Measurements from ENCODE around the gene PPFIBP2.

PPFIBP2 gene

DNA sequence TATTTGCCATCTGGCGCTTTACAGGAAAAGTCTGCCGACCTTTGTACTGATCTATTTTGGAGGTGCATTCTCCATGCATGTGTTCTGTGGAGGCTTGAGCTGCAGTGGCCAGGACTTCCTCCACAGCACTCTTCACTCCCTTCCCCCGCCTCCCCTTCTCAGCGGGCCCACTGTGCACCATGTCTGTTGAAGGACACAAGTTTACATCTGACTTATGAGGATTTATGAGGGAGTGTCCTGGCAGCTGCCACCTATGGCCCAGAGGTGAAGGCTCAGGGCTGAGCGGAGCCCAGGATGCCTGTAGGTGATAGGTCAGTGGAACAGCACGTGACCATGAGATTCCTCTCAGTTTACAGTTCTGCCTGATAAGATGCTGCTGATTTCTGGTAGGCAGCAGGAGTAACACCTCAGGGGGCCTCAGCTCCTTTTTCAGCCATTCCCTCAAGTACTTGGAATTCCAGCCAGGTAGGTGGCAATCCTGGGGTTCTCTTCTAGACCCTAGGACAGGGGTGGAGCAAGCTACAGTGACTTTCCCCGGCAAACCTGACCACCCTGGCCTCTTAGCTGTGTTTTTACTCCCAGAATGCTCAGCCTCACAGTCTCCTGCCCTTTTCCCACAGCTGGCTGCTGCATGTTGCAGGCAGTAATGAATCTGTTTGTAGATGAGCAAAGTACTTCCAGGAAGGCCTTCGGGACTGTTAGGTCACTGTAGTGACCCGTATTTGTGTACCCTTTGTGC, 59.9 kb downstream of the PPFIBP2 start:
- Histone ChIP-seq H3K9me3 (ENCODE audit: control insufficient read depth in 1 of 2, low read length in 2 of 2) (no peaks in the 10 kb centered on the region), H3K27me3 (ENCODE audit: control insufficient read depth in 1 of 2, insufficient read depth in 2 of 2, low read length in 2 of 2) (no peaks in the 10 kb centered on the region), H3K36me3 (ENCODE audit: control insufficient read depth in 1 of 2, insufficient read depth in 2 of 2, low read length in 2 of 2) (no peaks in the 10 kb centered on the region), H3K9ac (ENCODE audit: low read depth in 1 of 2, low read length in 2 of 2) (peak overlapping the region; percentile 5 to 7), H3K4me3 (ENCODE audit: low read depth in 1 of 2, low read length in 2 of 2) (peak overlapping the region; percentile 2 to 40), H3K27ac (ENCODE audit: low read depth, low read length) (peak overlapping the region; percentile 15), H3K4me1 (ENCODE audit: control insufficient read depth in 1 of 2, insufficient read depth in 2 of 2, low read length in 2 of 2) (peaks cover 49 to 51% of the 10 kb centered on the region in 2 donors)

DNA sequence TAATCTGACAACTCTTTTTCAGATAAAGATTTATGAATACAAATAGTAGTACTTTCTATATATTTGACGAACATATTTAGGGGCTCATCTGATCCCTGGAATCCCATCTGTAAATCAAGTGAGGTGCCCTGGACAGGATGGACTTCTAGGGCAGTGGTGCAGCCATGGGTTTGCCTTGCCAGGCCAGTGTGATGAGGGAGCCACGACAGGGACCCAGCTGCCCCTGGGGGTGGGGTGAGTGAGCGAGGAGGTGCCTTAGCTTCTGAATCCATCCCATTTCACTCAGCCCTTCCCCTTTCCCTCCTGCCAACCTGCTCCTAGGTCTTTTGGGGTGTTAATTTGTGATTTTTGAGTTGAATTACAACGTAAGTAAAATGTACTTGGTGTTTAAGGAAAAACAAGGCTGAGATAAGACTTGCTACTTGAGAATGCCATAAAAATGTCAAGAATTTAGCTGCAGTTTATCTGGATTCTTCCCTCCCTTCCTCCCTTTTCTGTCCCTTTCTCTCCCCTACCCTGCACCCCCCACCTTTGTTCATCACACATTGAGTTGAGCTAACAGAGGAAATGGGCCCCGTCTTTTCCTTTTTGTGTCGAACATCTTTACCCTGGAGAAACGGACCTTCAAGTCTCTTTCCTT, 60.8 kb downstream of the PPFIBP2 start:
- peak overlapping the region in 1 of 2 donors; percentile 64 for H3K4me3 ChIP-seq (ENCODE audit: low read depth in 1 of 2, low read length in 2 of 2)
- no peak overlapping the region for H3K27ac ChIP-seq (ENCODE audit: low read depth, low read length)
- no peaks in the 10 kb centered on the region for H3K9me3 ChIP-seq (ENCODE audit: control insufficient read depth in 1 of 2, low read length in 2 of 2)
- H3K27me3 ChIP-seq (ENCODE audit: control insufficient read depth in 1 of 2, insufficient read depth in 2 of 2, low read length in 2 of 2) = no peaks in the 10 kb centered on the region
- no peaks in the 10 kb centered on the region for H3K36me3 ChIP-seq (ENCODE audit: control insufficient read depth in 1 of 2, insufficient read depth in 2 of 2, low read length in 2 of 2)
- peak overlapping the region in 1 of 2 donors; percentile 5 for H3K9ac ChIP-seq (ENCODE audit: low read depth in 1 of 2, low read length in 2 of 2)
- peaks cover 58 to 60% of the 10 kb centered on the region in 2 donors for H3K4me1 ChIP-seq (ENCODE audit: control insufficient read depth in 1 of 2, insufficient read depth in 2 of 2, low read length in 2 of 2)

DNA sequence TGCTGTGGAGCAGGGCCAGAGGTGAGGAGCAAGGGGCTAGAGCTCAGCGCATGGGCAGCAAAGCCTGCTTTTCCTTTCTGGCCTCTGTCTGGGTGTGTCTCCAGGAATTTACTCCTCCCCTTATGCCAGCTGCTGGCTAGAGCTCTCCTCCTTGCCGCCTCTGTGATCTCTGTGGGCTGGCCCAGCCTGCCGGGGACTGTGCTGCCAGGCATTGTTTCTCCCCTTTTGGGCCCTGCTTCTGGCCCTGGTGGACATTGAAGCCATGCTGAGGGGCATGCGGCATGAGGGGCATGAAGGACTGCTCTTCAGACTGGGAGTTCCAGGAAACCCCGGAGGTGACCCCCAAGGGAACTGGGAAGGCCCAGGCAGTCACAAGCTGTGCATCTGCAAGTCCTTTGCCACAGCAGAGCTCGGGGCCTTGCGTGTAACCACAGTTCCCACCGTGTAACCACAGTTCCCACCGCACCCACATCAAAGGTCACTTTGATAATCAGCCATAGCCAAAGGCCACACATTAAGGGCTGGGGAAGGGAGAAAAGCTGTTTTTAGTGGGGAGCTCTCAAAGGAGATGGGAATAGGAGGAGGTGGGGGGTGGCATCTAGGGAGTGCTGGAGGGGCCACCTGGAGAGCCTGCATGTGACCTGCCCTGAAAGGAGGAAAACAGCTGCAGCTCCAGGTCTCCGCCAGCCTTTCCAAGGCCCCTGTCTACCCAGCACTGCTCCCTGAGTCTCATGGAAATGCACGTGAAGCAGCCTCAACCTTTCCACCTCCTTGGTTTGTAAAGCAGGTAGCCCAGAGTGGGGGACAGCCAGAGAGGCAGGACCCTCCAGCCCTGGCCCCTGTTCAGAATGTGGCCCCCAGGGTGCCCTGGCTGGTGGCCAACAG, 62.3 kb downstream of the PPFIBP2 start:
- Histone ChIP-seq H3K27ac (ENCODE audit: low read depth, low read length) (peak overlapping the region; percentile 91), H3K9me3 (ENCODE audit: control insufficient read depth in 1 of 2, low read length in 2 of 2) (no peaks in the 10 kb centered on the region), H3K27me3 (ENCODE audit: control insufficient read depth in 1 of 2, insufficient read depth in 2 of 2, low read length in 2 of 2) (no peaks in the 10 kb centered on the region), H3K36me3 (ENCODE audit: control insufficient read depth in 1 of 2, insufficient read depth in 2 of 2, low read length in 2 of 2) (peaks cover 0 to 4% of the 10 kb centered on the region in 2 donors), H3K4me1 (ENCODE audit: control insufficient read depth in 1 of 2, insufficient read depth in 2 of 2, low read length in 2 of 2) (peaks cover 69 to 72% of the 10 kb centered on the region in 2 donors), H3K9ac (ENCODE audit: low read depth in 1 of 2, low read length in 2 of 2) (peak overlapping the region; percentile 67 to 79), H3K4me3 (ENCODE audit: low read depth in 1 of 2, low read length in 2 of 2) (peak overlapping the region; percentile 64 to 77)

DNA sequence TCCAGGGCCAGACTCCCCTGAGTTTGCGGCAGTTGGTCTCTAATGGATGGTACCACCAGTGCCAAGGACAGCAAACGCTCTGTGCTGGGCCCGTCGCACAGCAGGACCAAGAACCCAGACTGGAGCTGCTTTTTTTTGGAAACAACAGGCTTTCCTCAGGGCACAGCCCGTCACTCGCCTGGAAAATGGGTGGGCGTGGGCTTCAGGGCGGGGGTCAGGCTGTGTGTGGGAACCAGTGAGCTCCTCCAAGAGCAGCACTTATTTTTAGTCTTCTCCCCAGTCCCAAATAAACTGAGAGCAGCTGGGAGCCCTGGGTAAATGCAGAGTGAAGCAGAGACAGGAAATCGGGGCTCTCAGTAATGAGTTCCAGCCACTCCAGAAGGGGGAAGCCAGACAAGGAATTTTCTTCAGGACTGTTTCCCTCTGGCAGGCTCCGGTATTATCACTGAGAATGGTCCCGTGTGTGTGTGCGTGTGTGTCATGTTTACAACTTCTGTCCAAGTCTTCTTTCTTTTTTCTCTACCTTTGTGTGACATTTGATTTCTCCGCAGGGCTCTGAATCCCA, 63.0 kb downstream of the PPFIBP2 start:
- Histone ChIP-seq H3K4me1 (ENCODE audit: control insufficient read depth in 1 of 2, insufficient read depth in 2 of 2, low read length in 2 of 2) (peaks cover 70 to 73% of the 10 kb centered on the region in 2 donors), H3K4me3 (ENCODE audit: low read depth in 1 of 2, low read length in 2 of 2) (peak overlapping the region; percentile 64 to 77), H3K9me3 (ENCODE audit: control insufficient read depth in 1 of 2, low read length in 2 of 2) (no peaks in the 10 kb centered on the region)

DNA sequence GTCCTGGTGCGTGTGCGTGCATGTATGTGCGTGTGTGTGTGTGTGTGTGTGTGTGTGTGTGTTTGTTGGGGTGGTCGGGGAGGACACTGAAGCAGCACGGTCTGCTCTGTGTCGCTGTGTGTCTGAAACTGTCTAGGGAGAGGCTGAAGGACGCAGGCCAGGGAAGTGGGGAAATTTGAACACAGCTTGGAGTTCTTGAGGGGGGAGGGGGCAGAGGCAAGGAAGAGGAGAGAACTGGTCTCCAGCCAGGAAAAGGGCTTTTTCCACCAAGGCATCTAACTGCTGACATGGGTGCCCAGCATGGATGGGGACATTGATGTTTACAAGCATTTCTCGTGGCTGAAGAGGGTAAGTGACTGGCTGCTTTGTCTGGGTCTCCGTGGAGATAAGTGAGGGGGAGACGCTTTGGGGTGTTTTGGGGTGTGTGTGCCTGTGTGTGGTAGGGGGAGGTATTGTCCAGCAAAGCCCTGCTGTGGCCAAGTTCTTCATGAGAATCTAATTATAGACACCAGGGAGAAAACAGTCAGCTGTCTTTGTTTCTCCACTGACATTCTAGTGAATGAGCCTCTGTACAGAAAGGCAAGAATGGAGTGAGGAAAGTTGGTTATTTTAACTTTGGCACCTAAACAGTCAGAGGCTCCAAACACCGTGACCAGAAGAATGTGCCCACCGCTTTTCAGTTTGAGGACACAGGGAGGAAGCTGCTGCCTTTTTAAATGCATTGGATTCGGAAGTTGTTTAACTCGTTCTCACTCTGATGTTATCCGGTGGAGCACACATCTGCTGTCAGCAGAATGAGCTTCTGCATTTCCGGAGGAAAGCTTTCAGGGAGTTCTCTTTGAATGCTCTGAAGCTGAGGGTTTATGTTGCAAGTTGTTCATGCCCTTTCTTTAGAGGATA, 63.7 kb downstream of the PPFIBP2 start:
- Histone ChIP-seq H3K4me3 (ENCODE audit: low read depth in 1 of 2, low read length in 2 of 2) (peak overlapping the region; percentile 64 to 77), H3K9ac (ENCODE audit: low read depth in 1 of 2, low read length in 2 of 2) (peak overlapping the region; percentile 67 to 79), H3K27ac (ENCODE audit: low read depth, low read length) (peak overlapping the region; percentile 91), H3K27me3 (ENCODE audit: control insufficient read depth in 1 of 2, insufficient read depth in 2 of 2, low read length in 2 of 2) (no peaks in the 10 kb centered on the region), H3K9me3 (ENCODE audit: control insufficient read depth in 1 of 2, low read length in 2 of 2) (no peaks in the 10 kb centered on the region), H3K36me3 (ENCODE audit: control insufficient read depth in 1 of 2, insufficient read depth in 2 of 2, low read length in 2 of 2) (peaks cover 0 to 4% of the 10 kb centered on the region in 2 donors), H3K4me1 (ENCODE audit: control insufficient read depth in 1 of 2, insufficient read depth in 2 of 2, low read length in 2 of 2) (peaks cover 63 to 69% of the 10 kb centered on the region in 2 donors)

More for the DNA sequence above, 63.0 kb downstream of the PPFIBP2 start:
- Histone ChIP-seq H3K36me3 (ENCODE audit: control insufficient read depth in 1 of 2, insufficient read depth in 2 of 2, low read length in 2 of 2) (peaks cover 0 to 4% of the 10 kb centered on the region in 2 donors), H3K27me3 (ENCODE audit: control insufficient read depth in 1 of 2, insufficient read depth in 2 of 2, low read length in 2 of 2) (no peaks in the 10 kb centered on the region), H3K9ac (ENCODE audit: low read depth in 1 of 2, low read length in 2 of 2) (peak overlapping the region; percentile 67 to 79), H3K27ac (ENCODE audit: low read depth, low read length) (peak overlapping the region; percentile 91)

DNA sequence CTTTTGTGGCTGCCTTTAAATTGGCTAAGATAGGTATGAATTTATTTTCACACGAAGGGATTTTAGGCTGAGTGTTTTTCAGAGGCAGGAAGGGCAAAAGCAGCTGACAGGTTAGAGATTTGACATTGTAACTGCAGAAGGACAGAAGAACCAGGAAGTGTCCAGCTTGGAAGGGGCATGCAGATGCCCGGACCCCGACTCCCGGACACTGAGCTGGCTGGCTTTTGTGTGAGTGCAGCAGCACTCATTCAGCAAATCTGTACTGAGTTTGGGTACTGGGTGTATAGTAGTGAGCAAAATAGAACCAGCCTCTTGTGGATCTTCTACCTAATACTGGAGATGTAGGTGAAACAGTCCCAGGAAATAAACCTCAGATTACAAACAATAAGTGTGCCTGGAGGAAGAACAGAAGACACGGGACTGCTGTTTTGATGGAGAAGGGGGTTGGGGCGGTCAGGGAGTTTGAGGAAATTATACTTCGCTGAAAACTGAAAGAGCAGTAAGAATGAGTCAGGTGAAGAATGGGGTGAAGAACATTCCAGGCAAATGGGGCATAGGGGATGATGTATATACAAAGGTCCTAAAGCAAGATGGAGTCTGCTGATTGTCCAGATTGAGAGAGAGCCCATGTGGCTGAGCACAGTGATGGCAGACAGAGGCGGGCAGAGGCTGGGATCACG, 64.6 kb downstream of the PPFIBP2 start:
- no peak overlapping the region for H3K27ac ChIP-seq (ENCODE audit: low read depth, low read length)
- H3K9me3 ChIP-seq (ENCODE audit: control insufficient read depth in 1 of 2, low read length in 2 of 2) = no peaks in the 10 kb centered on the region
- peak overlapping the region; percentile 67 to 79 for H3K9ac ChIP-seq (ENCODE audit: low read depth in 1 of 2, low read length in 2 of 2)
- peaks cover 56 to 63% of the 10 kb centered on the region in 2 donors for H3K4me1 ChIP-seq (ENCODE audit: control insufficient read depth in 1 of 2, insufficient read depth in 2 of 2, low read length in 2 of 2)
- H3K36me3 ChIP-seq (ENCODE audit: control insufficient read depth in 1 of 2, insufficient read depth in 2 of 2, low read length in 2 of 2) = peaks cover 0 to 4% of the 10 kb centered on the region in 2 donors
- H3K4me3 ChIP-seq (ENCODE audit: low read depth in 1 of 2, low read length in 2 of 2) = peak overlapping the region; percentile 64 to 77
- H3K27me3 ChIP-seq (ENCODE audit: control insufficient read depth in 1 of 2, insufficient read depth in 2 of 2, low read length in 2 of 2) = no peaks in the 10 kb centered on the region

DNA sequence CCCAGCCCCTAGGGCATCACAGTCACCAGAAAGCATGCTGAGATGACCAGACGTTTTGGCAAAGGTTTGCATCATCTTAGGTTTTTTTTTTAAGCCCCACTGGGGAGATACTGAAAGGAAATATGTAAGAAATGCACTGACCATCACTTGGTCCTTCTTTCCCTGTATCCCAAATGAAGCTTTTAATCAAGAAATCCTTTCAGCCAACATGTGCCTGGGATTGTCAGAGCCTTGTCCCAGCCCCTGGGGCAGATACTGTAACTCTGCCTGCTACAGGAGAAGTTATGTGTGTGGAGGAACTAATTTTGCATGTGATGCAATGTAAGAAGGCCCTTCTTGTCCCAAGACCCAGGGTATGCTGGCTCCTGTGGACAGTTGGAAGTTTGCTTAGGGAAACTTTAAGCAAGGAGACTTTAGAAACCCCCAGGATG, 65.6 kb downstream of the PPFIBP2 start:
- peaks cover 0 to 4% of the 10 kb centered on the region in 2 donors for H3K36me3 ChIP-seq (ENCODE audit: control insufficient read depth in 1 of 2, insufficient read depth in 2 of 2, low read length in 2 of 2)
- peak overlapping the region in 1 of 2 donors; percentile 77 for H3K4me3 ChIP-seq (ENCODE audit: low read depth in 1 of 2, low read length in 2 of 2)
- H3K27ac ChIP-seq (ENCODE audit: low read depth, low read length) = no peak overlapping the region
- H3K9ac ChIP-seq (ENCODE audit: low read depth in 1 of 2, low read length in 2 of 2) = peak overlapping the region in 1 of 2 donors; percentile 79
- no peaks in the 10 kb centered on the region for H3K27me3 ChIP-seq (ENCODE audit: control insufficient read depth in 1 of 2, insufficient read depth in 2 of 2, low read length in 2 of 2)
- H3K4me1 ChIP-seq (ENCODE audit: control insufficient read depth in 1 of 2, insufficient read depth in 2 of 2, low read length in 2 of 2) = peaks cover 47 to 53% of the 10 kb centered on the region in 2 donors
- no peaks in the 10 kb centered on the region for H3K9me3 ChIP-seq (ENCODE audit: control insufficient read depth in 1 of 2, low read length in 2 of 2)

DNA sequence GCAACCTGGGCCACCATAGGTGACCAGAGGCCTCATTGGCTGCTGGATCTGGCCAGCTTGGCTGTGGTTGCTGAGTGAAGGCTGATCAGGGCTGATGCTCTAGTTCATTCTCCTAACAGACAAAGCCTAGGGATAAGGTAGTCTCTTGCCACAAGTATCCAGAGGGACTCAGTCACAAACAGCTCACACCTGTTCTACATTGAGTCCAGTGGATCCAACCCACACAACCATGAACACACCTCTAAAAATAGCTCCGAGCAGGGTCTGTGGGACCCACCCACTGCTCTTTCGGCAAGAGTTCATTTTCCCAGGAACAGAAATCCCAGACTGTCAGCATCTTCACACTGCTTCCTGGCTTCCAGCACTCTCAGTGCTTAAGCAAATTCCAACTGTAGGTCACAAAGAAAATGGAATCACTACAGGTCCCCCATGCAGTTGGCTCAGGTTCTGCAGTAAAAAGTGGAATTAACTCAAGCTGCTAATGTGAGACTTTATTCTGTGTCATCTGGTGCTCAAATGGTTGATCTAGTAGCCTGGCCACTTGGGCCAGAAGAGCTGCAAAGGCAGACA, 67.3 kb downstream of the PPFIBP2 start:
- Histone ChIP-seq H3K4me1 (ENCODE audit: control insufficient read depth in 1 of 2, insufficient read depth in 2 of 2, low read length in 2 of 2) (peaks cover 30 to 36% of the 10 kb centered on the region in 2 donors), H3K27ac (ENCODE audit: low read depth, low read length) (no peak overlapping the region)

More for the DNA sequence above, 67.3 kb downstream of the PPFIBP2 start:
- peaks cover 0 to 4% of the 10 kb centered on the region in 2 donors for H3K36me3 ChIP-seq (ENCODE audit: control insufficient read depth in 1 of 2, insufficient read depth in 2 of 2, low read length in 2 of 2)
- H3K9me3 ChIP-seq (ENCODE audit: control insufficient read depth in 1 of 2, low read length in 2 of 2) = no peaks in the 10 kb centered on the region
- no peak overlapping the region for H3K4me3 ChIP-seq (ENCODE audit: low read depth in 1 of 2, low read length in 2 of 2)
- H3K27me3 ChIP-seq (ENCODE audit: control insufficient read depth in 1 of 2, insufficient read depth in 2 of 2, low read length in 2 of 2) = no peaks in the 10 kb centered on the region
- H3K9ac ChIP-seq (ENCODE audit: low read depth in 1 of 2, low read length in 2 of 2) = no peak overlapping the region

All from duodenal mucosa (tissue), 2 donors.